ENCODE results near the gene LMBR1L.
"Not testable (repeated sequence)": the region's sequence is repeated elsewhere in the genome, so short reads cannot be mapped to it uniquely, and the experiment has no call there.

The LMBR1L gene

DNA sequence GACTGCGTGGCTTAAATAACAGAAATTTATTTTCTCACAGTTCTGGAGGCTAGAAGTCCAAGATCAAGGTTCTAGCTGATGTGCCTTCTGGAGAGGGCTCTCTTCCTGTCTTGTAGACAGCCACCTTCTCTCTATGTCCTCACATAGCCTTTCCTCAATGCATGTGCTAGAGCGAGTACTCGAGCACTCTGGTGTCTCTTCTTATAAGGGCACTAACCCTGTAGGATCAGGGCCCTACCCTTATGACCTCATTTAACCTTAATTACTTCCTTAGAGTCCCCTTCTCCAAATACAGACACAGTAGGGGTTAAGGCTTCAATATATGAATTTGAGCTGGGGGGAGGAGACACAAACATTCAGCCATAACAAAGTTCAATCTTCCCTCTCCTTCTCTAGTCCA, 26.2 kb downstream of the LMBR1L start:
- no peak for DNase-seq

GRCh38 chr12:49079793-49080192, 30.9 kb downstream of the LMBR1L start:
- DNase-seq: no peak

- no peak for DNase-seq
Measured at GRCh38 chr12:49070971-49071370, 39.7 kb downstream of the LMBR1L start.

GRCh38 chr12:49069507-49070346, 40.9 kb downstream of the LMBR1L start, which contains the start of gene RHEBL1:
TSS of gene RHEBL1 (minus strand) at chr12:49069979. CDS start at chr12:49069785, 194 bp downstream.
- DNase-seq: peak; percentile 95

- DNase-seq: no peak
Measured at GRCh38 chr12:49068879-49069506, 41.7 kb downstream of the LMBR1L start.

- no peak for DNase-seq
Measured at GRCh38 chr12:49066120-49066519, 44.5 kb downstream of the LMBR1L start.

- no peak for DNase-seq
Measured at GRCh38 chr12:49064767-49065152, 45.9 kb downstream of the LMBR1L start.

DNA sequence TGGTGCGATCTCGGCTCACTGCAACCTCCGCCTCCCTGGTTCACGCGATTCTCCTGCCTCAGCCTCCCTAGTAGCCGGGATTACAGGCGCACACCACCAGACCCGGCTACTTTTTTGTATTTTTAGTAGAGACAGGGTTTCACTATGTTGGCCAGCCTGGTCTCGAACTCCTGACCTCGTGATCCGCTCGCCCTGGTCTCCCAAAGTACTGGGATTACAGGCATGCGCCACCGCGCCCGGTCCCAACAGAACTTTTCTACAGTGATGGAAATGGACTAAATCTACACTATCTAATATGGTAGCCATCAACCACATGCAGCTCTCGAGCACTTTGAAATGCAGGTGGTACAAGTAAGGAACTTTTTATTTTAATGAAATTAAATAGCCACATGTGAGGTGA, 48.7 kb downstream of the LMBR1L start:
- DNase-seq: not testable (repeated sequence)

- DNase-seq: no peak
Measured at GRCh38 chr12:49061157-49061650, 49.4 kb downstream of the LMBR1L start.

DNA sequence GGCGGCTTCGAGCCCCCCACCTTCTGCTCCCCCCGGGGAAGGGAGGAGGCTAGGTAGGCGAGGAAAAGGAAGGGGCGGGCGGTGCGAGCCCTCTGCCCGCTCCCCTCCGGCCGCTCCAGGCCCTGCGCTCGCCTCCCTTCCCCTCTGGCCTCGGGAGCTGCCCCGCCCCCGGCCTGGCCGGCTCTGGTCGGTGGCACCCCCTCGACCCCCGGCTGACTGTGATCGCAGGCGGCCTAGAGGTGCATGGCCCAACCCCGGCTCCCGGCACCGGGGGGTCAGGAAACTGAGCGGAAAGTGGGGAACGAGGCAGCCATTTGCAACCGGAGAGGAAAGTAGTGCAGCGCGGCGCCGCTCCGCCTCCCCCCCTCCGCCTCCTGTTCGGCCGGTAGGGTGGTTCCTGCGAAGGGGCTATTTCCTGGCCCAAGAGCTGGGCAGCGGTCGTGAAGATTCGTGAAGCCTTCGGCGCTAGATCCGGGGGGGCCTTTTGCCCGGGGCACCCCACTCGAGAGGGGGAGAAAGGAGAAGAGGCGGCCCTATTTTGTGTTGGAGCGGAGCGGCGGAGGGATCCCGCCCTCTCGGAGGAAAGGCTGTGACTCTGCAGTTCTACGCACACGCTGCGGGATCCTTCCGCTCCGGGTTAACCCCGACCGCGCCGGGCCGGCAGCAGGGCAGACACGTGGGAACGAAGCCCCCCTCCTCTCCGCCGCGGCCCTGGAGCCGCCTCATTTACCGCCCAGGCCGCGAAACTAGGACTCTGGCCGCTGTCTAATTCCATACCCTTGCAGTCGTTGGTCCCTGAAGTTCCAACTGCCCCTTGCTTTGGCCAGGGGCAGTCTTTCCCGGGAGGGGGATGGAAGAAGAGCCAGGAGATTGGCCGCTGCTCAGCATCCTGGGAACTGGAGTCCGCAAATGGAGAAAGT, 50.1 kb downstream of the LMBR1L start, which contains the start of gene KMT2D:
TSS of gene KMT2D (minus strand) at position 558 of the 920 bp plus-strand sequence. CDS start 5,470 bp downstream, outside the sequence.
- DNase-seq: peak; percentile 93

GRCh38 chr12:49059299-49060171, 51.1 kb downstream of the LMBR1L start:
- DNase-seq: no peak

- no peak for DNase-seq
Measured at GRCh38 chr12:49059045-49059298, 51.7 kb downstream of the LMBR1L start.

DNA sequence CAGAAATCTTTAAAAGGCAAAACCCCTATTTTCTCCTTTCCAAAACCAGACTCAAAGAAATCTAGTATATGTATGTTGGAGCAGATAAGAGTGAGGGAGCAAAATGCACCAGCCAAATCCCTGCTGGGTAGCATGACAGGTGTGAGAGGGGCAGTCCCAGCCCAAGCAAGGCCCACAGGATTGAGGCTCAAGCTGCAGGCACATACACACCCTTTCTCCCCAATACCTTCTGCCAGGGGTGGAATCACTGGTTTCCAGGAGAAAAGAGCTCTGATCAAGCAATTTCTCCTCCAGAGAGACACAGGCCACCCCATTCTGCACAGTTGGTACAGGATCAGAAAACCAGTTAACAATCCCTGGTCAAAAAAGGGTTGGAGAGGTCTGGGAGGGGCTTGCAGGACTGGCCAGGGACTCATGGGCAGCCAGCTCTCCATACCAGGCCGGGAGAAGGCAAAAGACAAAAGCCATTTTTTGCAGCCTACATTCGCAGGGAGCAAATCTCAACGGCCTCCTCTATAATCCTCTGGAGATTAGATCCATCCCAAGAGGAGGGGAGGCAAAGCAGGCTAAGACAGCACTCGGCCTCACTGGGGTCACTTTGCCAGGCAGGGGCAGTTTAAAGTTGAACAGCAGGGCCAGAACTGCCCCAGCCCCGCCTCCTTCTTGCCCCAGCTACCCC, 52.1 kb downstream of the LMBR1L start:
- DNase-seq: no peak

DNA sequence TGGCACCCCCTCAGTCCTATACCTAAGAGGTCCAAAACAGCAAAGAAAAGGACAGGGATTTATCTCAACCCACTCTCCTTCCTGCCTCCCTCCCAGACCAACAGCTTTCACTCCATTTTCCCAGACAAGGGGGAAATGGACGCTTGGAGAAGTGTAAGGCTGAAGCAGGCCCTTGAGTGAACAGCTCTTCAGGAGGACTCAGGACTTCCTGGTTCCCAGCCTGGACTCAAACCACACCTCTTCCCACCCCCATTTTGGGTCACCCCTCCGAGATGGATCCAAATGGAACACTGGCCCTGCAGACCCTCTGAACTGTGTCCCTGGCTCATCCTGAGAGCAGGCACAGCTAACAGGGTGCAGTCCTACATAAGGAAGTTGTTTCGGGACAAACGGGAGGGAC, 52.8 kb downstream of the LMBR1L start:
- DNase-seq: peak; percentile 15

DNA sequence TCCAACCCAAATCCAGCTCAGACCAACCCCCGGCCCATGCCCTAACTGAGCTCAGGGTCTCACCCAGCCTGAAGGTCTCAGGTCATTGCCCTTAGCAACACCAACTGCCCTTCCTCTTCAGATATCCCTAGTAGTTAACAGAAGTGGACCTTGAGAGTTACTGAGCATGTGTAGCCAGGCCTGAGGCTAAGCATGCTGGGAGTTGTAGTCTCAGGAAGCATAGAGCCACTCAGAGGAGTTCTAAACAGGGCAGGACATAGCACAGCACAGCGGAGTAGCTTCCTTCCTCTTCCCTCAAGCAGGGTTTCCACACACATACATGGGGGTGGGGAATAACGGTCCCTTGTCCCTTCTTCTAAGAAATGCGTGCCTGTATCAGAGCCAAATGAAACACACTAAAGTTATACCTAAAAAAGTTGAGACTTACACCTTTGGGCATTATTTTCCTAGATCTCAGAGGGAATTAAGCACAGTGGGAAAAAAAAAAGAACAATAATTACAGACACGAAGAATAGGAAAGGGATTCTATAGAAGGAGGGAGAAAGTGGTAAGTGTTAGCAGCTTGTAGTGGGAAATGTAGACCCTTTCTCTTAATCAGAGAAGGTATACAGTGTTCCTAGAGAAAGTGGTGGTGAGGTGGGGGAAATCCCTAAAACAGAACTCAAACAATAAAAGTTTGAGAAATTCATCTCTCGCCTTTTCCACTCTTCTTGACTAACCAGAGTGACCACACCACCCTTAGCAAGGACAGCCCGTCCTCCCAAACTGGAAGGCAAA, 54.5 kb downstream of the LMBR1L start:
- peak; percentile 64 for DNase-seq

GRCh38 chr12:49055092-49055491, 55.6 kb downstream of the LMBR1L start:
- DNase-seq: no peak

DNA sequence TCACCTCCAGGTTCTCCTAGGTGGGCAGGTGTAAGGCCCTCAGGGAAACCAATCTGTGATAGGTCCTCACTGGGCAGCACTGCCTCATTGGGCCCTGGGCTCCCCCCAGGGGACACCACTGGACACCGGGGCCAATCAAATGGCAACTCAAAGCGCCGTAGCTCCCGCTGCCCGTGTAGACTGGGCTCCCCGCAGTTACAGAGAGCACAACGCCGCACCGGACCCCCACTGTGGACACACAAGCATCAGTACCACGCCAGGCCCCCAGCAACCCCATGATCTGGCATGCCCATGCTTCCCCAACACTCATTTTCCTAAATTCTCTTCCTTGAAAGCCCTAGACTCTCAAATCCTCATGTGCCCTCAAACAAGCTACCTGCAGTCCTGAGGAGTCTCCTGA, 56.1 kb downstream of the LMBR1L start:
- DNase-seq: no peak

DNA sequence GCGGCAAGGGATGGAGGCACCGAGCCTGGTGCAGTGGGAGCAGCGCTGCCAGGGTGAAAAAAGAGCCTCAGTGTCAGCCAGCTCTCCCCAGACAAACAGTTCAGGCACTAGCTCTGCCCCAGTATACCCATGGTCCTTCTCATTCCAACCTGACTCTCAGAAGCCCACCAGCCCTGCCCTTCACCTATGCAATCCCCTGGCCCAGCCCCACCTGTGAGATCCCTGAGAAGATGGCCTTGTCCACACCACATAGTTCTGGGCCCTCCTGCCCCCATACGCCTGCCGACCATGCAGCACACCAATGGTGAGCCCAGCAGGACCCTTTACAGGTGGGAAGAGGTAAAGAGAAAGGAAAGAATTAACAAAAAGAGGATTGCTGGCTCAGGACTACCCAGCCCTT, 56.6 kb downstream of the LMBR1L start:
- DNase-seq: no peak

DNA sequence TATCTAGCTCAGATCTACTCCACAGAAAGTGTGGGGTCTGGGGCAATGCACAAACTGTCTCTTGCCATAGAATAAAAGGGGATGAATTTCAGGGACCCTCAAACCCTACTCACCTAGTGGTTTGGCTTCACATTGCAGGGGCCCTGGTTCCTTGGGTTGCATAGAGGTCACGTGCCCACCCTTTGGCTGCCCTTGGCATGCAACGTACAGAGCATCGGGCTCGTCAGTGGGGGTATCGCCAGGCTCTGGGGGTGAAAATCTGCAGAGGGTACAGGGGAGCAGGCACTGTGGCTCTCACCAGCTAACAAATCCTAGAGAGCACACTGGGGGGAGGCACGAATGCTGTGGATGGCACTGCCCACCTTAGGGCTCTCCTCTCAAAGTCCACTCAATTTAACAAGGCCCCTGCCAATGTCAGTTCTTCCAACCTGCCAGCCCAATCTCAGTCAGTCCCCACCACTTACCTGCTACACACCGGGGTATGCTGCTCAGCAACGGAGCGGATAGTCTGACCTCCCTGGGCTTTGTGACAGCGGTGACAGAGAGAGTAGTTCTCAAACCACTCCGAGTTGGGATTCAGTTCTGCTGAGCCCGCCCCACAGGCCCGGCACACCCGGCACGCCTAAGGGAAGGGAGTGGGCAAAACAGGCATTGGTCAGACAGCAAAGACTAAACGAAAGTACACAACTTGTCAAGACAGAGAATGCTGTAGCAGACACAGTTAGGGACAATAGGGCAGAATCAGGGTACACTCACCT, 58.0 kb downstream of the LMBR1L start:
- no peak for DNase-seq

All from NCI-H510A treated with DMSO at 0.1 percent for 48 hours (cell line).